WI38 (cell line): ENCODE measurements around the gene SLC25A23.
"Not testable (repeated sequence)": the region's sequence is repeated elsewhere in the genome, so short reads cannot be mapped to it uniquely, and the experiment has no call there.

ENCODE experiments used
- H3K4me3 ChIP-seq: 2 replicates; pipeline ENCODE4 v1.5.1; 2011; ENCODE audit warnings: low read depth, mild to moderate bottlenecking, control low read depth, low read length
- CTCF ChIP-seq: IDR thresholded peaks from 2 replicates; pipeline ENCODE4 v1.5.1; 2012; ENCODE audit warnings: low read depth, mild to moderate bottlenecking, control low read depth, low read length

The SLC25A23 gene

GRCh38 chr19:6459262-6460098 is at the start of gene SLC25A23:
Gene SLC25A23 (minus strand): TSS chr19:6459792. CDS start chr19:6459628, 164 bp downstream.
- peak within 1 kb of the TSS; percentile 69 for H3K4me3 ChIP-seq
- no peak for TF ChIP-seq CTCF

GRCh38 chr19:6508028-6508771 is 48.6 kb upstream of the SLC25A23 start:
- H3K4me3 ChIP-seq = not testable (repeated sequence)

- no peak for TF ChIP-seq CTCF
- H3K4me3 ChIP-seq = no peak overlapping the region
Observed at GRCh38 chr19:6503407-6504201, 44.0 kb upstream of the SLC25A23 start.

GRCh38 chr19:6501740-6502648 is 42.4 kb upstream of the SLC25A23 start, which contains the start of gene TUBB4A:
Gene TUBB4A (minus strand): TSS chr19:6502309. CDS start chr19:6502212, 97 bp downstream.
- no peak within 1 kb of the TSS for H3K4me3 ChIP-seq
- TF ChIP-seq CTCF = no peak

- no peak for TF ChIP-seq CTCF
- no peak overlapping the region for H3K4me3 ChIP-seq
Observed at GRCh38 chr19:6500837-6501739, 41.5 kb upstream of the SLC25A23 start.

GRCh38 chr19:6499052-6499790 is 39.6 kb upstream of the SLC25A23 start:
- no peak for TF ChIP-seq CTCF
- H3K4me3 ChIP-seq = no peak overlapping the region
